Activated CD4-positive, alpha-beta memory T cell treated with anti-CD3 and anti-CD28 coated beads, Interleukin-2, amount 10 ng/mL, durations not matched to agents 7 days and 5 days (primary cell): ENCODE results near the gene ROCK2. TPM values are rescaled to one million over a fixed set of nuclear protein-coding genes. Genes with fewer than 3 reads are reported as not detected.

Experiments
- CTCF ChIA-PET: fragments of 350-600 bp; sonication (Branson Sonifier 250); formaldehyde crosslinking; loops from one replicate; lab custom pipeline; 2021; ENCODE audit warnings: antibody characterized with exemption, inconsistent platforms; lab: Charles Lee
- POLR2A ChIA-PET: fragments of 350-600 bp; sonication (Branson Sonifier 250); formaldehyde crosslinking; loops from one replicate; lab custom pipeline; 2021; ENCODE audit warnings: antibody characterized with exemption; lab: Charles Lee
- DNase-seq: peaks from one replicate; pipeline ENCODE4 v3.0.0-alpha.2; 2020
- H3K27ac Mint-ChIP-seq: one replicate; pipeline ENCODE4 v1.8.0; 2021; ENCODE audit warnings: mild to moderate bottlenecking, mixed read lengths
- H3K27me3 Mint-ChIP-seq: one replicate; pipeline ENCODE4 v1.8.0; 2021; ENCODE audit warnings: mixed read lengths
- H3K36me3 Mint-ChIP-seq: one replicate; pipeline ENCODE4 v1.8.0; 2021; ENCODE audit warnings: low read depth, mixed read lengths
- H3K4me1 Mint-ChIP-seq: one replicate; pipeline ENCODE4 v1.8.0; 2021; ENCODE audit warnings: mixed read lengths
- H3K4me3 Mint-ChIP-seq: one replicate; pipeline ENCODE4 v1.8.0; 2021; ENCODE audit warnings: mild to moderate bottlenecking, mixed read lengths
- H3K9me3 Mint-ChIP-seq: one replicate; pipeline ENCODE4 v1.8.0; 2021; ENCODE audit warnings: mixed read lengths
- total RNA-seq, 2 experiments: library from RNA; stranded (reverse); gene quantifications; one replicate each; pipeline ENCODE4 v1.2.3, GENCODE V29; 2021

ROCK2 gene
- total RNA-seq, 2 experiments from 2014 or later = 21.3 to 22.6 TPM

GRCh38 chr2:11376071-11376470, 31.6 kb upstream of the ROCK2 start:
- Mint-ChIP-seq H3K27ac (no peak overlapping the region), H3K36me3 (no peaks in the 10 kb centered on the region), H3K4me3 (no peak overlapping the region), H3K9me3 (no peaks in the 10 kb centered on the region), H3K27me3 (no peaks in the 10 kb centered on the region), H3K4me1 (peaks cover under 1% of the 10 kb centered on the region)
- no peak for DNase-seq
- POLR2A ChIA-PET = no interaction called here
- CTCF ChIA-PET = no interaction called here

- no peaks in the 10 kb centered on the region for H3K36me3 Mint-ChIP-seq
- H3K27me3 Mint-ChIP-seq = no peaks in the 10 kb centered on the region
- DNase-seq = no peak
- ChIA-PET POLR2A (no interaction called here), CTCF (no interaction called here)
- no peaks in the 10 kb centered on the region for H3K4me1 Mint-ChIP-seq
- H3K9me3 Mint-ChIP-seq = no peaks in the 10 kb centered on the region
- no peak overlapping the region for H3K4me3 Mint-ChIP-seq
- no peak overlapping the region for H3K27ac Mint-ChIP-seq
These were observed 31.2 kb upstream of the ROCK2 start for GRCh38 chr2:11375689-11376027.

GRCh38 chr2:11375025-11375688, 30.7 kb upstream of the ROCK2 start:
- no peak for DNase-seq
- Mint-ChIP-seq H3K27me3 (no peaks in the 10 kb centered on the region), H3K4me3 (no peak overlapping the region), H3K27ac (no peak overlapping the region), H3K4me1 (no peaks in the 10 kb centered on the region), H3K36me3 (no peaks in the 10 kb centered on the region), H3K9me3 (no peaks in the 10 kb centered on the region)
- ChIA-PET POLR2A (no interaction called here), CTCF (no interaction called here)

GRCh38 chr2:11373096-11373495, 28.7 kb upstream of the ROCK2 start:
- POLR2A ChIA-PET = no interaction called here

GRCh38 chr2:11371092-11371937, 26.9 kb upstream of the ROCK2 start:
- Mint-ChIP-seq H3K27me3 (no peaks in the 10 kb centered on the region), H3K4me3 (no peak overlapping the region), H3K36me3 (no peaks in the 10 kb centered on the region), H3K9me3 (no peaks in the 10 kb centered on the region), H3K27ac (no peak overlapping the region), H3K4me1 (no peaks in the 10 kb centered on the region)
- ChIA-PET CTCF (no interaction called here), POLR2A (no interaction called here)
- no peak for DNase-seq

More at GRCh38 chr2:11373096-11373495, 28.7 kb upstream of the ROCK2 start:
- Mint-ChIP-seq H3K27me3 (no peaks in the 10 kb centered on the region), H3K4me1 (no peaks in the 10 kb centered on the region), H3K36me3 (no peaks in the 10 kb centered on the region), H3K4me3 (no peak overlapping the region), H3K9me3 (no peaks in the 10 kb centered on the region), H3K27ac (no peak overlapping the region)
- CTCF ChIA-PET = no interaction called here
- no peak for DNase-seq

GRCh38 chr2:11370377-11371091, 26.1 kb upstream of the ROCK2 start:
- H3K4me1 Mint-ChIP-seq = no peaks in the 10 kb centered on the region
- no peak overlapping the region for H3K4me3 Mint-ChIP-seq
- ChIA-PET CTCF (no interaction called here), POLR2A (no interaction called here)
- H3K36me3 Mint-ChIP-seq = no peaks in the 10 kb centered on the region
- H3K27me3 Mint-ChIP-seq = no peaks in the 10 kb centered on the region
- H3K9me3 Mint-ChIP-seq = no peaks in the 10 kb centered on the region
- H3K27ac Mint-ChIP-seq = no peak overlapping the region
- DNase-seq = no peak

GRCh38 chr2:11368059-11368572, 23.7 kb upstream of the ROCK2 start:
- H3K36me3 Mint-ChIP-seq = no peaks in the 10 kb centered on the region
- no peaks in the 10 kb centered on the region for H3K9me3 Mint-ChIP-seq
- H3K27me3 Mint-ChIP-seq = peaks cover 3% of the 10 kb centered on the region
- no peaks in the 10 kb centered on the region for H3K4me1 Mint-ChIP-seq
- DNase-seq = no peak
- no peak overlapping the region for H3K27ac Mint-ChIP-seq
- H3K4me3 Mint-ChIP-seq = no peak overlapping the region
- POLR2A ChIA-PET = no interaction called here
- CTCF ChIA-PET = interaction anchor here (0.8 to 1.6 kb wide), 2 partner anchors 16 to 235 kb away, joined by 3 to 5 read pairs; a partner anchor contains a TSS

- no peak overlapping the region for H3K27ac Mint-ChIP-seq
- H3K4me1 Mint-ChIP-seq = no peaks in the 10 kb centered on the region
- ChIA-PET POLR2A (no interaction called here), CTCF (interaction anchor here (0.8 to 1.6 kb wide), 2 partner anchors 17 to 235 kb away, joined by 3 to 5 read pairs; a partner anchor contains a TSS)
- no peak overlapping the region for H3K4me3 Mint-ChIP-seq
- peaks cover 3% of the 10 kb centered on the region for H3K27me3 Mint-ChIP-seq
- DNase-seq = no peak
- H3K9me3 Mint-ChIP-seq = no peaks in the 10 kb centered on the region
- no peaks in the 10 kb centered on the region for H3K36me3 Mint-ChIP-seq
These were observed 22.8 kb upstream of the ROCK2 start for GRCh38 chr2:11367170-11367730.

GRCh38 chr2:11366326-11366741, 21.9 kb upstream of the ROCK2 start:
- H3K4me1 Mint-ChIP-seq = no peaks in the 10 kb centered on the region
- no peak overlapping the region for H3K27ac Mint-ChIP-seq
- POLR2A ChIA-PET = no interaction called here

GRCh38 chr2:11365096-11365879, 20.9 kb upstream of the ROCK2 start:
- CTCF ChIA-PET = no interaction called here
- no peaks in the 10 kb centered on the region for H3K9me3 Mint-ChIP-seq
- POLR2A ChIA-PET = interaction anchor here (1.3 kb wide), 1 partner anchor 21 kb away, joined by 3 read pairs; the partner anchor contains the start of gene ROCK2
- no peaks in the 10 kb centered on the region for H3K4me1 Mint-ChIP-seq
- no peak overlapping the region for H3K4me3 Mint-ChIP-seq
- H3K27ac Mint-ChIP-seq = no peak overlapping the region
- H3K27me3 Mint-ChIP-seq = peaks cover 3% of the 10 kb centered on the region
- DNase-seq = no peak
- no peaks in the 10 kb centered on the region for H3K36me3 Mint-ChIP-seq

More at GRCh38 chr2:11366326-11366741, 21.9 kb upstream of the ROCK2 start:
- peaks cover 3% of the 10 kb centered on the region for H3K27me3 Mint-ChIP-seq
- H3K36me3 Mint-ChIP-seq = no peaks in the 10 kb centered on the region
- no peaks in the 10 kb centered on the region for H3K9me3 Mint-ChIP-seq
- CTCF ChIA-PET = no interaction called here
- H3K4me3 Mint-ChIP-seq = no peak overlapping the region
- DNase-seq = no peak

- DNase-seq = no peak
- H3K27me3 Mint-ChIP-seq = peaks cover 4% of the 10 kb centered on the region
- POLR2A ChIA-PET = interaction anchor here (1.3 kb wide), 1 partner anchor 20 kb away, joined by 3 read pairs; the partner anchor contains the start of gene ROCK2
- no peaks in the 10 kb centered on the region for H3K4me1 Mint-ChIP-seq
- no peaks in the 10 kb centered on the region for H3K36me3 Mint-ChIP-seq
- H3K4me3 Mint-ChIP-seq = no peak overlapping the region
- H3K9me3 Mint-ChIP-seq = no peaks in the 10 kb centered on the region
- H3K27ac Mint-ChIP-seq = no peak overlapping the region
- CTCF ChIA-PET = no interaction called here
These were observed 20.1 kb upstream of the ROCK2 start for GRCh38 chr2:11364565-11364887.

- H3K4me1 Mint-ChIP-seq = no peaks in the 10 kb centered on the region
- peaks cover 6% of the 10 kb centered on the region for H3K27me3 Mint-ChIP-seq
- no peak for DNase-seq
- ChIA-PET CTCF (no interaction called here), POLR2A (no interaction called here)
- no peak overlapping the region for H3K4me3 Mint-ChIP-seq
- H3K36me3 Mint-ChIP-seq = no peaks in the 10 kb centered on the region
- no peak overlapping the region for H3K27ac Mint-ChIP-seq
- no peaks in the 10 kb centered on the region for H3K9me3 Mint-ChIP-seq
These were observed 19.6 kb upstream of the ROCK2 start for GRCh38 chr2:11363868-11364564.
